ENCODE measurements around the gene GFM1. TPM values are rescaled to one million over a fixed set of nuclear protein-coding genes. Genes with fewer than 3 reads are reported as not detected.
"Not testable (repeated sequence)": the region's sequence is repeated elsewhere in the genome, so short reads cannot be mapped to it uniquely, and the experiment has no call there.

Gene GFM1
- total RNA-seq, 1 donor from 2014 or later = 62.7 TPM

DNA sequence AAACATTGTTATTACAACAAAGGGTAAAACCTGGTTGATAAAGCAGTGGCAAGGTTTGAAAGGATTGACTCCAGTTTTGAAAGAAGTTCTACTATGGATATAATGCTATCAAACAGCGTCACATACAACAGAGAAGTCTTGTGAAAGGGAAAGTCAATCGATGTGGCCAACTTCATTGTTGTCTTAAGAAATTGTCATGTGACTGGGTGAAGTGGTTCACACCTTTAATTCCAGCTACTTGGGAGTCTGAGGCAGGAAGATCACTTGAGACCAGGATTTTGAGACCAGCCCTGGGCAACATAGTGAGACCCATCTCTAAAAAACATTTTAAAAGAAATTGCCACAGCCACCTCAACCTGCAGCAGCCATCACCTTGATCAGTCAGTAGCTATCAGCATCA is 34.4 kb downstream of the GFM1 start:
- DNase-seq (ENCODE audit: low spot score) = no peak

- DNase-seq (ENCODE audit: low spot score) = no peak
Observed at GRCh38 chr3:158679547-158680000, 35.2 kb downstream of the GFM1 start.

DNA sequence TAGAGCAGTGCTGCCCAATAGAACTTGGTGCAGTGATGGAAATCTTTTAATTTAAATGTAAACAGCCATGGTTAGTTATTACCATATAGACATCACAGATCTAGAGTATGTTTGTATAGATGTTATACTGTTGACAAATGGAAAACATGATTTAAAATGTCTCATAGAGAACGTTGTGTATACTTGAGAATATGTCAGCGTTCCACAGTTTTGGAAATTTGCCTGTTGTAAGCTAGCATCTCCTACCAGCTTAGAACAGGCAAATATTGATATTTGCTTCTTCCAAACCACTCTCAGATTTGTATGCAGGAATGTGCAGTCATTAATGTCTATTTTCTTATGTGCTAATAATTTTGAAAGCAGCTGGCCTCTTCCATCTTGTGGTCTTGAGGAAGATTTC is 36.5 kb downstream of the GFM1 start:
- no peak for DNase-seq (ENCODE audit: low spot score)

GRCh38 chr3:158683230-158683962 is 39.1 kb downstream of the GFM1 start:
- DNase-seq (ENCODE audit: low spot score) = no peak

DNA sequence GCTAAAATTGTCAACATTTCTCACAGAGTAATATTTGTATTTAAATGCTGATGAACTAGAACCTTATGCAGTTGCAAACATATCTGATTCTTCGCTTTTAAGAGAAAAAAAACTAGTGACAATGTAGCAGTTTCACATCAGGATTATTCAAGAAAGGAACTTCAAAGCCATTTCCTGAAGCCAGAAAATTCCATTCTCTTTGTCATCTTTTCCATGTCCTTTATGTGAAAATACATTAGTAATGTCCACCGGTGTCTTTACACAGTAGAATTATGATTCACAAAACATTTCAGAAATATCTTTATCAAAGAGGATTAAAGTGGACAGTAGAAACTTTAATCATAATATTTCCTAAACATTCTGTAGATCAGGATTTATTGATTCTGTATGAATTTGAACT is 40.8 kb downstream of the GFM1 start:
- no peak for DNase-seq (ENCODE audit: low spot score)

- DNase-seq (ENCODE audit: low spot score) = not testable (repeated sequence)
Observed at GRCh38 chr3:158693866-158694456, 49.6 kb downstream of the GFM1 start.

- DNase-seq (ENCODE audit: low spot score) = no peak
Observed at GRCh38 chr3:158696618-158697017, 52.3 kb downstream of the GFM1 start.

- DNase-seq (ENCODE audit: low spot score) = no peak
Observed at GRCh38 chr3:158700559-158700958, 56.2 kb downstream of the GFM1 start.

DNA sequence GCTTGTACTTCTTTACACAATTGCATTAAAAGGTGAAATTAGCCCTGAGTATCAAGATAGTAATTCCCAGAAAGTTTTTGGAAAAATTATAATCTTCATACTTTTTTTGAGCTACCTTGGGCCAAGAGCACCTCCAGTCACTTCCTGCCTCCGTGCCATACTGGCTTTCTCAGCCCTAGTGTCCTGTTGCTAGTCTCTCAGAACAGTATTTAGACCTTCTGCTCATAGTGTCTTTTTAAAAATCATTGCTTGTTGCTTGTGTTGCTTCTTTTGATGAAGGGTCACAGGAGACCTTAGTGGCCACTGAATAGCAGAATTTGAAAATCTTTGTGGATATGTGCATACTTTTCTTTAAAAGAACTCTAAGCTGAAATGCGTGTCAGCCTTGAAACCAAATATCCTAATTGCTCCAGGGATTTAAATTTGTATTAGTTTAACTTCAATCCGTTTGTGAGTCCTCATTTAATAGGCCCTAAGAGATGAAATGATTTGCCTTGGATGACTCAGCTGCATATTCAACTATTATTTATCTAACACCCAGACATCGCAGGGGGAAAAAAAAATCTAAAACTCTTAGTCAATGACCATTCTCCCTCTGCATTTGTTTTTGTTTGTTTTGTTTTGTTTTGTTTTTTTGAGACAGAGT is 57.2 kb downstream of the GFM1 start:
- DNase-seq (ENCODE audit: low spot score) = no peak

- DNase-seq (ENCODE audit: low spot score) = no peak
Observed at GRCh38 chr3:158702815-158703481, 58.6 kb downstream of the GFM1 start.

DNA sequence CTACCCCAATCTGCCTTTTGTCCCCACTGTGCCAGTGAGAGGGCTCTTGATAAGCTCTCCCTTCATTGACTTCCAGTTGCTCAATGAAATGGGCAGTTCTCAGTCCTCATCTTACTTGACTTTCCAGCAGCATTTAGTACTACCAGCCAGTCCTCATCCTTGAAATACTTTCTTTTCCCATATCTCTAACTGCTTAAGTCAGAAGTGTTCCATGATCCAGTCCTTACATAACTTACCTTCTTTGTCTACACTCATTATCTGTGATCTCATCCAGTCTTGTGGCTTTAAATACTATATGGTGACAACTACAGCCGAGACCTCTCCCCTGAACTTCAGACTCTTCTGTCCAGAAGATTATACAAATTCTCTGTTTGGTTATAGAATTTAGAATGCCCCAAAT is 59.2 kb downstream of the GFM1 start:
- DNase-seq (ENCODE audit: low spot score) = no peak

DNA sequence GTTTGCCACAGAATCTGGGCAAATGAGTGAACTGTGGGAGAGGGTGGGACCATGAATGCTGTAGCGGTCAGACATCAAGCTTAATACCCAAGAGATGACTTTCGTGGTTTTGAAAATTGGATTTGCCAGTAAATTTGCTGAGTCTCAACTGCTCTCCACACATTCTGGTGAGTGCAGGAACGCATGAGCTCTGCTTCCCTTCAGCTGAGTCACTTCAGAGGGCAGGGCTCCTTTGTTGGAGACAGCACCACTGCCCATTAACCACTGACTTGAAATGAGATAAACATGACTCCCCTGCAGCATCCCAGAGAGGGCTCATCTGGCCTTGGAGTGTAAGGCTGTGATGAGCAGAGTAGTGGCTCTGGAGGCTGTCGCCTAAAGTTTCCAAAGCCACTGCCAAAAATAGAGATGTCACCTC is 65.3 kb downstream of the GFM1 start:
- no peak for DNase-seq (ENCODE audit: low spot score)

- DNase-seq (ENCODE audit: low spot score) = no peak
Observed at GRCh38 chr3:158710601-158711000, 66.3 kb downstream of the GFM1 start.

- no peak for DNase-seq (ENCODE audit: low spot score)
Observed at GRCh38 chr3:158711886-158712285, 67.6 kb downstream of the GFM1 start.

GRCh38 chr3:158712443-158712842 is 68.1 kb downstream of the GFM1 start:
- no peak for DNase-seq (ENCODE audit: low spot score)

DNA sequence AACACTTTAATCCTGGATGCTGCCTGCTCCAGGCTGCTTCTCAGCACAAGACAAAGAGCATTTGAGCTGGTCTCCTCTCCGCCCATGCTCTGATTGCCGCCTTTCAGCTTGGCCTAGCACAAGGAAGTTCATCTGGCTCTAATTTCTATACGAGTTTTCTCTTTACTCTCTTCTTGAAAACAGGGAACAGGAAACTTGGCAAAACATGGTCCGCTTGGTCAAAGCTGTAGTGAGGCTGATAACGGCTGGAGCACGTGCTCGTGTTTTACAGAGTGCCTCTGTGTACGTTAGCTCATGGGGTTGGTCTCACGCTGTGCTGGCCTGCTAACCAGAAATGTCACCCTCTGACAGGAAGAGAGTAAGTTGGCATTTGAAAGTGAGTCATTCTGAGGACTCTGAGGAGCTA is 68.8 kb downstream of the GFM1 start:
- DNase-seq (ENCODE audit: low spot score) = no peak

GRCh38 chr3:158717576-158717975 is 73.2 kb downstream of the GFM1 start:
- DNase-seq (ENCODE audit: low spot score) = no peak

- DNase-seq (ENCODE audit: low spot score) = no peak
Observed at GRCh38 chr3:158718490-158719170, 74.3 kb downstream of the GFM1 start.

DNA sequence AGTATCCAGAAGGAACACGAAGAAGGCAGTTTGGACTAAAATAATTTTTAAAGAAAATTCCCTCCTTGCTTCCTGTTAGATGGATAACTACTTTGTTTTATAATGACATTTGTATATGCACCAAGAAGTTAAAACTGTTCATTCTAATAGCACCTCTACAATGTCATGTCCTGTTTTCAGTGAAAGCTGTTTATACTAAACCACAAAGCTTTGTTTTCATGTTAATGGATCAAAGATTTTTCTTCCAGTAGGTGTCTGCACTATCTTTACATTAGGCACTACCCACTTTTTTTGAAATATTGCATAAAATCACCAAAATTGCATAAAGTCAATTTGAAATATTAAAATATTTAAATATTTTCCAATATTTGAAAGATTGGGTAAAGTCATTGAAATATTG is 77.8 kb downstream of the GFM1 start:
- DNase-seq (ENCODE audit: low spot score) = no peak

GRCh38 chr3:158723991-158724390 is 79.7 kb downstream of the GFM1 start:
- DNase-seq (ENCODE audit: low spot score) = no peak

DNA sequence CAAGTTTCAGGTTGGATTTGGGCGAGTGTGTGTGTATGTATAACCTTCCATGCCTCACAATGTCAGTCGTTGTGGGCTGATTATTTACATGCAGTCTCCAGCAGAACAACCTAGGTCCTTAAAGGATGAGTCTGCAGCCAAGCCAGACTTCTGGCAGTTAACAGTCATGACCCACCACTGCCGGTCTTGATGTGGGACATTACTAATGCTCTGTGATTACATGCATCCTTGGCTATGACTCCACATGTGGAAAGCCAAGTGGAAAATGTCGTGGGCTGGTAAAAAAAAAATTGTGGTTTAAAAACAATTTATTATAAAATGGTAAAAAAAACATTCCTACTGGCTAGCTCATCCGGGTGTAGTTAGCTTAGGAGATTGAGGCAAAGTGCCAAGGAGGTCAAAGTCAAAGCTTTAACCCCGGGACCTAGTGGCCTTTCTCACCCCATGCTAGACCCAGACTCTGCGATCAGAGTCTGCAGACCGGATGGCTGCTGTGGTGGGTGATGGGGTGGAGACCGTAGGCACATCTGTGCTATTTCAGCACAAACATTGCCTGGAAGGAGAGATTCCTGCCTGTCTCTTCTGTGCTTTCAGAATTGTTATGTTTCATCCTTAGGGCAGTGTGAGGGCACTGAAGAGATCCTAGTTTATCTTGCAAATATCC is 81.2 kb downstream of the GFM1 start:
- DNase-seq (ENCODE audit: low spot score) = no peak

Data from ureter (tissue), 1 donor.